Suprapubic skin (tissue), 4 donors: ENCODE data around the gene ADGRF1. TPM values are rescaled to one million over a fixed set of nuclear protein-coding genes. Genes with fewer than 3 reads are reported as not detected.
A peak's percentile ranks its signal among the peaks of the same experiment; 100 is the strongest.

Experiments used
- DNase-seq, 2 donors: peaks; one replicate each; pipeline ENCODE4 v3.0.0-alpha.2; 2019; ENCODE audit warnings: low spot score in 2 of 2
- H3K27ac ChIP-seq: fragments of 200-600 bp; sonication (generic); one replicate; pipeline ENCODE4 v1.5.1; 2019
- H3K27me3 ChIP-seq: fragments of 200-600 bp; sonication (generic); one replicate; pipeline ENCODE4 v1.5.1; 2019
- H3K36me3 ChIP-seq: fragments of 200-600 bp; sonication (generic); one replicate; pipeline ENCODE4 v1.5.1; 2019
- H3K4me1 ChIP-seq: fragments of 200-600 bp; sonication (generic); one replicate; pipeline ENCODE4 v1.5.1; 2019
- H3K4me3 ChIP-seq: fragments of 200-600 bp; sonication (generic); one replicate; pipeline ENCODE4 v1.5.1; 2019; ENCODE audit warnings: mild to moderate bottlenecking
- H3K9me3 ChIP-seq: fragments of 200-600 bp; sonication (generic); one replicate; pipeline ENCODE4 v1.5.1; 2019
- EP300 ChIP-seq: sonication (generic); formaldehyde crosslinking; IDR thresholded peaks from one replicate; pipeline ENCODE4 v1.6.1; 2017; ENCODE audit warnings: antibody characterized with exemption
- POLR2A ChIP-seq, 2 donors: fragments of 450-650 bp; IDR thresholded peaks; one replicate each; pipeline ENCODE4 v1.6.1; 2017; ENCODE audit warnings: antibody characterized with exemption in 2 of 2, mild to moderate bottlenecking in 2 of 2, moderate library complexity in 2 of 2
- POLR2AphosphoS5 ChIP-seq, 3 donors: sonication (generic); formaldehyde crosslinking; IDR thresholded peaks; one replicate each; pipeline ENCODE4 v1.6.1; 2017; ENCODE audit warnings: antibody characterized with exemption in 3 of 3
- WGBS: methylation state at CpG from one replicate; pipeline ENCODE4 v1.1.5; 2018; 5-methylcytosine and 5-hydroxymethylcytosine counted together
- total RNA-seq, 4 donors: library from RNA; depleted of rRNA; stranded (reverse); fragments of >200 nt; gene quantifications; one replicate each; pipeline ENCODE4 v1.1.0, GENCODE V29; 2016
- TF ChIP-seq, protein P1 (sequence below), 2 donors: fragments of 200-600 bp in 1 of 2; fragments of 450-650 bp in 1 of 2; sonication (generic) in 1 of 2; IDR thresholded peaks; one replicate each; pipeline ENCODE4 v1.5.1; 2016 to 2019; ENCODE audit warnings: antibody characterized with exemption in 2 of 2, mild to moderate bottlenecking in 1 of 2, moderate library complexity in 1 of 2

Gene ADGRF1
- total RNA-seq, 4 donors from 2014 or later, result 0.31 to 0.42 TPM; not detected in 2

DNA sequence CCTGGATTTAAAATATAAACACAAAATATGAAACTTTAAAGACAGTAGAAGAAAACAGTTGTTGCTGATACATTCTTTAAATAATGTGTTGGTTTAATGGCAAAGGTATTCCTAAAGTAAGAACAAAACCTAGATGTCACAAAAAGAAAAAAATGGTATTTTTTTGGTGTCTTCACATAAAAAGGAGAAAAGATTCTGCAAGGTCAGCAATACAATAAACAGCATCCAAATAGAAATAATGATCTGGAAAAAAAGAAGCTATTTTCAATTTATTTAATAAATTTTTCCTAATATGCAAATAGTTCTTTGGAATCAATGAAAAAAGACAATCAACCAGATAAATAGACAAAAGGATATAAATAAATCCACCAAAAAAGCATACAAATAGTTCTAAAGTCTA is 6.5 kb upstream of the ADGRF1 start:
- Histone ChIP-seq H3K36me3 (no peaks in the 10 kb centered on the region), H3K4me3 (no peak overlapping the region), H3K9me3 (no peaks in the 10 kb centered on the region), H3K27me3 (no peaks in the 10 kb centered on the region), H3K27ac (no peak overlapping the region), H3K4me1 (peaks cover 5% of the 10 kb centered on the region)
- TF ChIP-seq, protein P1, sequence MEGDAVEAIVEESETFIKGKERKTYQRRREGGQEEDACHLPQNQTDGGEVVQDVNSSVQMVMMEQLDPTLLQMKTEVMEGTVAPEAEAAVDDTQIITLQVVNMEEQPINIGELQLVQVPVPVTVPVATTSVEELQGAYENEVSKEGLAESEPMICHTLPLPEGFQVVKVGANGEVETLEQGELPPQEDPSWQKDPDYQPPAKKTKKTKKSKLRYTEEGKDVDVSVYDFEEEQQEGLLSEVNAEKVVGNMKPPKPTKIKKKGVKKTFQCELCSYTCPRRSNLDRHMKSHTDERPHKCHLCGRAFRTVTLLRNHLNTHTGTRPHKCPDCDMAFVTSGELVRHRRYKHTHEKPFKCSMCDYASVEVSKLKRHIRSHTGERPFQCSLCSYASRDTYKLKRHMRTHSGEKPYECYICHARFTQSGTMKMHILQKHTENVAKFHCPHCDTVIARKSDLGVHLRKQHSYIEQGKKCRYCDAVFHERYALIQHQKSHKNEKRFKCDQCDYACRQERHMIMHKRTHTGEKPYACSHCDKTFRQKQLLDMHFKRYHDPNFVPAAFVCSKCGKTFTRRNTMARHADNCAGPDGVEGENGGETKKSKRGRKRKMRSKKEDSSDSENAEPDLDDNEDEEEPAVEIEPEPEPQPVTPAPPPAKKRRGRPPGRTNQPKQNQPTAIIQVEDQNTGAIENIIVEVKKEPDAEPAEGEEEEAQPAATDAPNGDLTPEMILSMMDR (IDR thresholded peaks at IDR 0.05), result no peak
- TF ChIP-seq POLR2AphosphoS5 (IDR thresholded peaks at IDR 0.05), result no peak
- no peak for TF ChIP-seq EP300
- no peak for TF ChIP-seq POLR2A (IDR thresholded peaks at IDR 0.05)
- DNase-seq, result no peak

DNA sequence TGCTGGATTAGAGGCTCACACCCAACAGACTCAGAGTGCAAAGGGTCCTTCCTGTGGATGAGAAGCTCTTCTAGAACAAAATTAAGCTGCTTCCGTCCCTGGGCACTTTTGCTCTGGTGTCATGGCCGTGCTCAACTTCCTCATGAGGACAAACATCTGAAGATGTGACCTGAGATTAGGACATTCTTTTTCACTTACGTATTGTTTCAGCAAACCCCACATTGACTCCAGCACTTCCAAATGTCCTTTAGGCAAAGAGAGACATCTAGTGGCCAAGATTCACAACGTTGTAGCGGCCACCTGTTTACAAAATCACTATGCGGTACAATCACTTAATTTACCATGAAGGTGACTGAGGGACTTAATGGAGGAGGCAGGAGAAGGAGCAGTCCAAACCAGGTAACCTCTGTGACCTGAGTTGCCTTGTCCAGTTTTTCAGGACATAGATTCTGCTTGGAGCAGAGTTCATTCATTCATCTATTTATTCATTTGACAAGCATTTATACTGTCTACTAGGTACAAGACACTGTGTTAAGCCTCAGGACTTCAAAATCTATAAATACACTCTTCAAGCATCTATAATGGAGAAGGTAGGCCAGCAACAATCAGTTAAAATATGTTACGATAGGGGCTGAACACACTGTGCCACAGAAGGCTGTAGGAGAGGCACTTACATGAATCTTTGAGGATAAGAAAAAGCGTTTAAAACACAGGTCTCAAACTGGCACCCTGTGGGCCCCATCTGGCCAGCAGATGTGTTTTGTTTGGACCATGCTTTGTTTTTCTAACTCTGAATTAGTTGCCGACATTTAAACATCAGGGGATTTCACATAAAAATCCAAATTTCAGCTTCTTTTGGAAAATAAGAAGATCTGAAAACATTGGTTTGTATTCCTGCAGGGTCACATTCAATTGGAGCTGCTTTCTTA is 5.6 kb upstream of the ADGRF1 start:
- DNase-seq, result no peak
- TF ChIP-seq POLR2AphosphoS5 (IDR thresholded peaks at IDR 0.05) (peak in 1 of 3 donors; percentile 25), EP300 (no peak), POLR2A (IDR thresholded peaks at IDR 0.05) (no peak)
- TF ChIP-seq, protein P1 (IDR thresholded peaks at IDR 0.05), result peak; percentile 46 to 58
- no peaks in the 10 kb centered on the region for H3K9me3 ChIP-seq
- no peak overlapping the region for H3K4me3 ChIP-seq
- H3K27me3 ChIP-seq, result no peaks in the 10 kb centered on the region
- no peak overlapping the region for H3K27ac ChIP-seq
- WGBS, result 16% methylated on average over 9 of the region's 9 CpGs
- no peaks in the 10 kb centered on the region for H3K36me3 ChIP-seq
- peaks cover 5% of the 10 kb centered on the region for H3K4me1 ChIP-seq

DNA sequence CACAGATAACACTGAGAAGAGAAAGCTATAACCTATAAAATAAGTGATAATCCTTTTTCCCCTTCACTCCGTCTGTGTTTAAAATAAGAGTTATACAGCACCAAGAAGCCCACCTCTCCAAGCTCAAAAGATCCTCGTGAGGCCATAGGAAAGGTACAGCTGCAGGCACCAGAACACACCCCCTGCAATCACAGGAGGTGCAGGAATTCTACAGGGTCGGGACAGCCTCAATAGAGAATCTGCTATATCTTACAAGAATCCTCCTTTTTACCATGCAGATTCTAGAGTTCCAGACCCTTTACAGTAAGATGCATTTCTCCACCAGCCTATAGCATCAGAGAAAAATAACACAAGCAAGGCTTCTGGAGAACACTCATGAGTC is 5.0 kb upstream of the ADGRF1 start:
- Histone ChIP-seq H3K36me3 (no peaks in the 10 kb centered on the region), H3K27ac (no peak overlapping the region), H3K27me3 (no peaks in the 10 kb centered on the region), H3K4me3 (no peak overlapping the region), H3K4me1 (peaks cover 5% of the 10 kb centered on the region), H3K9me3 (no peaks in the 10 kb centered on the region)
- TF ChIP-seq POLR2A (IDR thresholded peaks at IDR 0.05), result no peak
- TF ChIP-seq, protein P1 (IDR thresholded peaks at IDR 0.05), result no peak
- TF ChIP-seq EP300, result no peak
- TF ChIP-seq POLR2AphosphoS5 (IDR thresholded peaks at IDR 0.05), result no peak
- no peak for DNase-seq
- whole genome bisulfite sequencing, result 49% methylated on average over 3 of the region's 3 CpGs

DNA sequence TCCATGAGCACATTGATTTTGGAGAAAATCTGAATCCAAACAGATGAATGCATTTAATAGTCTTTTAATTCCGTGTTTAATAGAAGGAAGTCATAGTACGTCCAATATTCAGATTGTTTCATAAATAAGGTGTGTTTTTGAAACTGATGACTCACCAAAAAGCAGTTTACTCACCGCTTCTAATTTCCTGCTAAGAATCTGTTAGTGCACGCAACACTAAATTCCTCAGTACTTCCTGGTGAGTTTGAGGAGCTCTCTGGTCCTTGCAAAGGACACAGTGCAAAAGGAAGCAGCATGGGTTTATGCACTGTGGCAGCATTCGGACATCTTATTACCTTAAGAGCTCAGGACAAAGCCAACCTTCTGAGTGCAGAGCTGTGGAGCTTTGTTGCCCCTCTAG is 2.3 kb upstream of the ADGRF1 start:
- 37% methylated on average over 5 of the region's 5 CpGs for WGBS
- DNase-seq, result no peak
- H3K27me3 ChIP-seq, result no peaks in the 10 kb centered on the region
- H3K4me3 ChIP-seq, result no peak overlapping the region
- H3K27ac ChIP-seq, result no peak overlapping the region
- TF ChIP-seq POLR2AphosphoS5 (IDR thresholded peaks at IDR 0.05) (no peak), EP300 (no peak), POLR2A (IDR thresholded peaks at IDR 0.05) (no peak)
- TF ChIP-seq, protein P1 (IDR thresholded peaks at IDR 0.05), result no peak
- peaks cover 5% of the 10 kb centered on the region for H3K4me1 ChIP-seq
- H3K36me3 ChIP-seq, result no peaks in the 10 kb centered on the region
- H3K9me3 ChIP-seq, result no peaks in the 10 kb centered on the region

DNA sequence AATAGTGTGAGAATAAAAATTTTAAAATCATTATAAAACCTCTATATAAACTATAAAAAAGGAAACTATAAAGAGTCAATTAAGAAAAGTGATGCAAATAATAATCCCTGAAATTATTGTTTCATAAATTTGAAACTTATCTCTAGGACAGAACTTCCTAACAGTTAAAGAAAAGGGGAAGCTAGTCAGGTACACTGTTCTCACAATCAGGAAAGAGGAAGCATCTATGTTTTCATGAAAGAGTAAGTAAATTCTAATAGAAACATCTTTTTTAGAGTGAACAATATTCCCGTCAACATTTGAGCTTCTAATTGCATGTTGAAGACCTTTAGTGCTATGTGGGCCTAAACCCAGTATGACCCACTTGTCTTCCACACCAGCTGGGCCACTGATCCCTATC is 1.2 kb upstream of the ADGRF1 start:
- 78% methylated on average over 1 of the region's 1 CpG for WGBS
- H3K36me3 ChIP-seq, result no peaks in the 10 kb centered on the region
- no peaks in the 10 kb centered on the region for H3K9me3 ChIP-seq
- no peak for TF ChIP-seq POLR2AphosphoS5 (IDR thresholded peaks at IDR 0.05)
- TF ChIP-seq, protein P1 (IDR thresholded peaks at IDR 0.05), result no peak
- H3K27me3 ChIP-seq, result no peaks in the 10 kb centered on the region
- DNase-seq, result no peak
- peaks cover 5% of the 10 kb centered on the region for H3K4me1 ChIP-seq
- H3K4me3 ChIP-seq, result no peak overlapping the region
- no peak overlapping the region for H3K27ac ChIP-seq
